ENCODE measurements around the gene ATE1.
"Not testable (repeated sequence)": the region's sequence is repeated elsewhere in the genome, so short reads cannot be mapped to it uniquely, and the experiment has no call there.

ATE1 gene

DNA sequence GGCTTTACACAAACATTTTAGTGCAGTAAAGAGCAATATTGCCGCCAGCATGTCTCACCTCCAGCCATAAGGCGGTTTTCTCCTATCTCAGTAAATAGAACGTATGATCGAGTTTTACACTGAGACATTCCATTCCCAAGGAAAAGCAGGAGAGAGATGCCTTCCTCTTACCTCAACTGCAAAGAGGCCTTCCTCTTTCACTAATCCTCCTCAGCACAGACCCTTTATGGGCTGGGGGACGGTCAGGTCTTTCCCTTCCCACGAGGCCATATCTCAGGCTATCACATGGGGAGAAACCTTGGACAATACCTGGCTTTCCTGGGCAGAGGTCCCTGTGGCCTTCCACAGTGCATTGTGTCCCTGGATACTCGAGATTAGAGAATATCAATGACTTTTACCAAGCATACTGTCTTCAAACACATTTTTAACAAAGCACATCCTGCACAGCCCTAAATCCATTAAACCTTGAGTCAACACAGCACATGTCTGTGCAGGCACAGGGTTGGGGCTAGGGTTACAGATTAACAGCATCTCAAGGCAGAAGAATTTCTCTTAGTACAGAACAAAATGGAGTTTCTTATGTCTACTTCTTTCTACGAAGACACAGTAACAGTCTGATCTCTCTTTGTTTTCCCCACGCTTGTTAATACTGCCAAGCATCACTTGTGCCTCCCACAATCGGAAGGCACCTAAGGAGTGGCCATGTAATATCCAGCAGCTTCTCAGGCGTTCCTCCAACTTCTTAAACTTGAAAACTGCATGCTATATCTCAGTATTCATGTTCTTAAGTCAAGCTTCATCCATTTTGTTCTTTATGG lies 2.6 kb upstream of the ATE1 start:
- not testable (repeated sequence) for DNase-seq (ENCODE audit: low read depth in 2 of 2)

DNA sequence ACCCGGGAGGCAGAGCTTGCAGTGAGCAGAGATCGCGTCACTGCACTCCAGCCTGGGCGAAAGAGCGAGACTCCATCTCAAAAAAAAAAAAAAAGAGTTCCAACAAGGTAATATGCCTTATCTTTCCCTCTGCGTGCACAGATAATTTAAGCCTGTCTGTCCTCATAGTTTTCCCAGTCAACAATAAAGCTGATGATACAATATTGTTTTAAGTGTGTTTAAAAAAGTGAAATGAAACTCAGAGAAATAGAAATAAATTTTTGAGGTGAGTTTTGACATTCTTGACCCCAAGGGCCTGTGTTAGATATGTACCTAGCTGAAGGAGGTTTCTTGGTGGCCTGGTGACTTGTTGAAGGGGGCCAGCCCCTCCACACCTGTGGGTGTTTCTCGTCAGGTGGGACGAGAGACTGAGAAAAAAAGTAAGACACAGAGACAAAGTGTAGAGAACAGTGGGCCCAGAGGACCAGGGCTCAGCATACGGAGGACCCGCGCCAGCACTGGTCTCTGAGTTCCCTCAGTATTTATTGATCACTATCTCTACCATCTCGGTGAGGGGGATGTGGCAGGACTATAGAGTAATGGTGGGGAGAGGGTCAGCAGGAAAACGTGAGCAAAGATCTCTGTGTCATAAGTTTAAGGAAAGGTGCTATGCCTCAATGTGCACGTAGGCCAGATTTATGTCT lies 1.9 kb upstream of the ATE1 start:
- DNase-seq (ENCODE audit: low read depth in 2 of 2), result not testable (repeated sequence)

DNA sequence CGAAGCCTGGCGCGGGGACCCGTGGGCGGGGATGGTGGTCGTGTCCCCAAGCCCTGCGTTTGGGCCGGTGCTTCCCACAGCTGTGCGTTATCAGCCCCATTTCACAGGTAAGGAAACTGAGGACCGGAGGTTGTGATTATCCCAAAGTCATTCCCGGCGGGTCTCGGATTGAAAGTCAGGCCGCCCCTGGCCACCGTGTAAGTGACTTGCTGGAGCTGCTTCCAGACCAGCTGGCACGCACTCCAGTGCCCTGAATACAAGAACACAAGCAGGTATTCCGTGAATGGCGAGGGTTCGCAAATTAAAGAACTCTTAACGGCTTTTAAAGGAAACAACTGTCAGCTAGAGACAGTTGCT lies 675 bp upstream of the ATE1 start:
- no peak for DNase-seq (ENCODE audit: low read depth in 2 of 2)

DNA sequence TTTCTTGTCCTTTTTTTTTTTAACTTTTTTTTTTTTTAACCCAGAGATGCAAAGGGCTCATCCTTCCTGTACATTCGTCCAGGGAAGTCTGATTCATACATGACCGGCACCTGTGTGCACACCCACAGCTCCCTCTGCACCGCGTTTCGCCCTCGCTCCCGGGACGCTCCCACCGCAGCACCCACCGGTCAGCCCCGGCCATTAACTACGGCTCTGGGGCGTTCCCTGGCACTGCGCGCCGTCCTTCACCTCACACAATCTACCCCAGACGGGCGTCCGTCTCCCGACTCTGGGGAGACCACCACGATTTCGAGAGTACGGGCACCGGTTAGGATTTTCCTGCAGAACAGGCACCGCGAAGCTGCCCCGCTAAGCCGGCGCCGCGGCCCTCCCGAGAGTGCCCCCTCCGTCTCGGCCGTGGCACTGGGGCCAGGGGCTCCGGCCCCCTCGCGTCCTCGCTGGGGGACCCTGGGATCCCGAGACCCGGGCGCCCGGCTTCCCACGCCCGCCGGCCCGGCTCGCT lies 452 bp downstream of the ATE1 start:
- peak; percentile 24 to 25 for DNase-seq (ENCODE audit: low read depth in 2 of 2)

DNA sequence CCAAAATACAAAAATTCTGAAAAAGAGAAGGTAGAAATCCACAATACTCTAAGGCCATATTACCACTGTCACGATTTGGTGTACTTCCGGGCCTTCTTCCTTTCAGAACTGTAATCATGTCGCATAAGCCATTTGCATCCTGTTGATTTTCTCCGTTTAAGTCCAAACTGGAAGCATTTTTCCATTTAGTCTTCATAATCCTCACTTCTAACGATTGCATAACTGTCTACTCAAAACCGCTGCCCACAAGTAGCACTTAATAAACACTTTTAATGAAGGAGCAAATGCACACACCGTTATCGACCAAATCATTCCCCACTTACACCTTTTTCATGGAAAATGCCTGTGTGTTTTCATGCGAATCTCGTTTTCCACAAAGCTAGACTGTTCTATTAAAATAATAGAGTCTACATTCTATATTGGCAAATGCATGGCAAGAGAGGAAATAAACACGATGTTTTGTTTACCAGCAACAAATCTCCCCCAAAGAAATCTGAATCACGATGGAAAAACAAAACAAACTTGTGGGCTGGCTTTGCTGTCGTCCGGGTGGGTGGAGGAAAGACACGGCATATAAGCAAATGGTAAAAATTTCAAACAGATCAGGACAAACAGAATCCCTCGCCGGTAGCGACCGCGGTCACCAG lies 1.0 kb downstream of the ATE1 start:
- no peak for DNase-seq (ENCODE audit: low read depth in 2 of 2)

DNA sequence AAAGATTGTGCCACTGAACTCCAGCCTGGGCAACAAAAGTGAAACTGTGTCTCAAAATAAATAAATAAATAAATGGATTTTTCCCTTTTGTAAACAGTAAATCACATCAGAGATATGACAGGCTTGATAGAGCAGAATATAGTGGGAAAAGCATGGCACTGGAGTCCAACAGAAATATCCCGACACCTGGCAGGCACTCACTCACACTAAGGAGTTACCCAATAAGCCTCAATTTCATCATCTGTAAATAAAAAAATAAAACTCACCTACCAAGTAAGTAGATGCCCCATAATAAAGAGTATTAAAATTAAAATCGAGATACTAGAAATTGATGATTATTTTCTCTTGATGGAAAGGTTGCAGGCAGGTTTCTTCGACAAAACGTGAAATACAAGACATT lies 1.7 kb downstream of the ATE1 start:
- DNase-seq (ENCODE audit: low read depth in 2 of 2), result no peak

DNA sequence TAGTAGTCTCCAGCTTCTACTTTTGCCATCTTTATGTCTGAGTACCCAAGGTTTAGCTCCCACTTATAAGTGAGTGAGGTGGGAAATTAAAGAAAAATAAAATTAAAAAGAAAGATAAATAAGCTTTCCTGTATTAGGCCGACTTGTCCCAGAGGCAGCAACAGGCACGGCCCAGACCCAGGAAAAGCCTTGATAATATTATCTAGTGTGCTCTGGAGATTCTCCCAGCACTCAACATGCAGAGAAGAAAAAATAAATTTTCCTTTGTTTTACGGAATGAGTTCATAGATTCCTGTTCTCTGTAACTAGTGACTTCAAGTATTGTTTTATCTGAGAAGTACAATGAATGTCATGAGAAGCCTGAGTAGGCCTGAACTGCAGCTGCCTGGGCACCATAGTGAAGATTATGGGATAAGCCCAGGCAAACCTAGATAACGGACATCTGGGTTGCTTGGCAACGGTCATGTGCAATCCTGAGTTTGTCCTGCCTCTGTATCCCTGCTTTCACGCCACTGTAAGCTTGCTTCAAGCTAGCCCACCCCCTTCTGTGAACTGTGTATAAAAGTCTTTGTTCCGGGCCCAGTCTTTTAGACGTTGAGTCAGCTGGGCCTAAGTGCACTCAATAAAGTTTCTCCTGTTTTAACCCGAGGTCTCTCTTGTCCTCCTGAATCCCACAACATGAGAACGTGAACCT lies 6.4 kb downstream of the ATE1 start:
- DNase-seq (ENCODE audit: low read depth in 2 of 2), result no peak

DNA sequence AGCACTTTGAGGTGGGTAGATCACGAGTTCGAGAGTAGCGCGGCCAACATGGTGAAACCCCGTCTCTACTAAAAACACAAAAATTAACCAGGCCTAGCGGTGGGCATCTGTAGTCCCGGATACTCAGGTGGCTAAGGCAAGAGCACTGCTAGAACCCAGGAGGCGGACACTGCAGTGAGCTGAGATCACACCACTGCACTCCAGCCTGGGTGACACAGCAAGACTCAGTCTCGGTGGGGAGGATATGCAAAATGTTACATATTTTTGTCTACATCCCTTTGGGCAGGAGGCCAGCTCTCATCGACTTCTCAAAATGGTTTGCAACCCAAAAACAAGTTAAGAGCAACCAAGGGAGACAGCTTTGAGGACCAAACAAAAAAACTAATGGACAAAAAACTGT lies 8.2 kb downstream of the ATE1 start:
- DNase-seq (ENCODE audit: low read depth in 2 of 2), result no peak

DNA sequence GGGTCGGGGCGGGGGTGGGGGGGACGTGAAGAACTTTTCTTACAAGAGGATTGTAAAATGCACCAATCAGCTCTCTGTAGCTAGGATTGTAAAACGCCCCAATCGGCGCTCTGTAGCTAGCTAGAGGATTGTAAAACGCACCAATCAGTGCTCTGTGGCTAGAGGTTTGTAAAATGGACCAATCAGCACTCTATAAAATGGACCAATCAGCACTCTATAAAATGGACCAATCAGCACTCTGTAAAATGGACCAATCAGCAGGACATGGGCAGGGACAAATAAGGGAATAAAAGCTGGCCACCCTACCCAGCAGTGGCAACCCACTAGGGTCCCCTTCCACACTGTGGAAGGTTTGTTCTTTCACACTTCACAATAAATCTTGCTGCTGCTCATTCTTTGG lies 9.0 kb downstream of the ATE1 start:
- DNase-seq (ENCODE audit: low read depth in 2 of 2), result not testable (repeated sequence)

DNA sequence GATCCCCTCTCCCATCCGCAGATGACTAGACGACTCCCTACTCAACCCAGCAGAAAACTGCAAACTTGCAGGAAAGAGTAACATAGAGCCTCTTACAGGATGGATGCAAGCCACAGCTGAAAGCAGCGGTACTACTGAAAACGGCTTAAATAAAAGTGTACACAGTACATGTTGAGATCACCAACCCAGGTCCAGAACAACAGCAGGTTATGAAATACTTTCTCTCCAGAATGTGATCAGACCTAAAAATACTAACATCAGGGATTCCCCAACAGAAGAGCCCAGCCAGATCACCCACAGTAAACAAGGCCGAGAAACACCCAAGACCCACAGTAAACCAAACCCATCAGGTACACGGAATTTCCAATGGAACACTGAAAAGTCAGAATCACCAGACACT lies 13.2 kb downstream of the ATE1 start:
- DNase-seq (ENCODE audit: low read depth in 2 of 2), result no peak

DNA sequence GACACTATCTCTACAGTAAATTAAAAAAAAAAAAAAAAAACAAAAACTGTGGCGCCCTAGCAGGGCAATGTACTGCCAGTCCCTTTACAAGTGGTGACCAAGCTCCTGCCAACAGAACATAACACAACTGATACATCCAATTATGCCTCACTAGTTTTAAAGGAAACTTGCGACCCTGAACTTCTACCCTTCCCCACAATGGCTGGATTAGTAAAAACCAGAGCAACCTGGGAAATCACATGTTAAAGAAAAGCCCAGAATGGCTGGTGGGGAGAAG lies 16.5 kb downstream of the ATE1 start:
- no peak for DNase-seq (ENCODE audit: low read depth in 2 of 2)

DNA sequence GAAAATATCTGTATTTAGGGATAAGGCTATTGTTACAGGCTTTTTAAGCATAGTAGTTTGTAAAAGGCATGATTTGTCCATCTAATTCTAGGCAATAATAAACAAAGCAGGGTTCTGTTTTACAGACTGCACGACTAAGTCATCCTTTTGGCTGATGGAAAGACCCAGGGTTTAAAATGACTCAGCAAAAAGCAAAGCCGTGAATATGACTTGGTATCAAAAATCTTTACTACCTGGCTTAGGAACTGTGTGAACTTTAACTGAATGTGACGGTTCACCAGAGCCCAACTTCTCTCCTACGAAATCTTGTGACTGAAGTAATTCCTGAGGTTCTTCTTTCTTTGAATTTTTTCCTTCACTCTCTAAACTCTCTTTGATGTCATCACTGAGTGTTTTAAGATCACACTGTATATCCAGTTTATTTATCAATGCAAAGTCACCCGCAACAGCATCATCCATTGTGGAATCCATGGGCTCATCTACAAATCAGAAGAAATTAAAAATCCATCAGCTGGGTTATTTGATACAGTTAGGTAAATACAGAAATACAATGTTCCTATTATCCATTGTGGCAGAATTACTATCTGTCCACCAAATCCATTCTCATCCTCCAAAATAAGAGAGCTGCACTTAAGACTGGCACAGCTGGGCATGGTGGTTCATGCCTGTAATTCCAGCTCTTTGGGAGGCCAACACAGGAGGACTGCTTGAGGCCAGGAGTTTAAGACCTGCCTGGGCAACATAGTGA lies 17.0 kb downstream of the ATE1 start:
- no peak for DNase-seq (ENCODE audit: low read depth in 2 of 2)

DNA sequence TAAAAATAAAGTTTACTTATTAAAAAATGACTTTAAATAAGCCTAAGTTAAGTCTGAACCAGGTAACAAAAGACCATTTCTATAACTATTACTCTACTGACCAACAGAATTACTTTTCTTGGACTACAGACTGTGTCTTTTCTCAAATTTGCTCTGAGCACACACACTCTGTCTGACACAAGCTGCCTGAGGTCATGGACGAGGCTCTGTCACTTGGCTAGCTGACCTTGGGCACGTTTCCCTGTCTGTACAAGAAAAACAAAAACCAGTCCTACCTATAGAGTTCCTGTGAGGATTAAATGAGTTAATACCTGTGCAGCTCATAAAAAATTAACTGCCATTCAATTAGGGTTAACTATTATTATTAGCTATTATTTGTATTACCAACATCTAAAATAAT lies 22.9 kb downstream of the ATE1 start:
- DNase-seq (ENCODE audit: low read depth in 2 of 2), result no peak

DNA sequence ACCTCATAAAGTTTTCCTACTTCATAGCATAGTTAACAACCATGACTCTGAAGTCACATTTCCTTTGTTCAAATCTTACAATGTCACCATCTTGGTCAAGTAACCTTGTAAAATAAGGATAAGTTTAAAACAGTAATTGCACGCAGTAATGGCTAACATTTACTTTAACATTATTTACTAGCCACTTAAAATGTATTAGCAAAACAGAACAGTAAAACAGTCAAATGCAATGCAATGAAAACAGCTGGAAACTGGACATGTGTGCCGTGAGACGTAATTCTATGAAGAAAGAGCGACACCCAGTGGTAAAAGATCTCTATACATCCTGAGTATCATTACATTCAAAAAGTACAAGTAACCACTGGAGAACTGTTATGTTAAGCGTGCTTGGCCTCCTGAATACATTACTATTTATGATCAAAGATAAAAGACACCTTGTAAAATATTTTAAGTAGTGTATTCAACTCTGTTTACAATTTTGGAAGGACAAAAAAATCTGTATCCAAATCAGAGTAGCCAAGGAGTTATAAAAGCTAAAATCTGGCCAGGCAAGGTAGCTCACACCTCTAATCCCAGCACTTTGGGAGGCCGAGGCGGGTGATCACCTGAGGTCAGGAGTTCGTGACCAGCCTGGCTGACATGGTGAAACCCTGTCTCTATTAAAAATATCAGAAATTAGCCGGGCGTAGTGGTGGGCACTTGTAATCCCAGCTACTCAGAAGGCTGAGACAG lies 27.2 kb downstream of the ATE1 start:
- no peak for DNase-seq (ENCODE audit: low read depth in 2 of 2)

DNA sequence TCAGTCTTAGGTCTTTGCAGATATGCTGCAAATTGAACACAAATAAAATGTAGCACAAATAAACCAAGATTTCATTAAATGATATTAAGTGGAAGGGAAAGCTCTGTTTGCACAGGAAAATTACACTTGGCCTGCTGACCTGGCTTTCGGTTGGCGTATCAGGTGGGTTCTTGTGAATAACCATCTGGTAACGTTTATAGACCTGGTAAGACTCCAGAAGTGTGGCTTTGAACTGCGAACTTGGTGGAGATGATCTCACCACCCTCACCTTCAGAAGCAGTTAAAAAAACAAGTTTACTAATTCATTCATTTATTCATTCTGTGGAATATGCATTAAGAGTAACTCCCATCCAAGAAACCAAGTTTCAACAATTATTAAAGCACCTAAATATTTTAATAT lies 28.1 kb downstream of the ATE1 start:
- DNase-seq (ENCODE audit: low read depth in 2 of 2), result no peak

DNA sequence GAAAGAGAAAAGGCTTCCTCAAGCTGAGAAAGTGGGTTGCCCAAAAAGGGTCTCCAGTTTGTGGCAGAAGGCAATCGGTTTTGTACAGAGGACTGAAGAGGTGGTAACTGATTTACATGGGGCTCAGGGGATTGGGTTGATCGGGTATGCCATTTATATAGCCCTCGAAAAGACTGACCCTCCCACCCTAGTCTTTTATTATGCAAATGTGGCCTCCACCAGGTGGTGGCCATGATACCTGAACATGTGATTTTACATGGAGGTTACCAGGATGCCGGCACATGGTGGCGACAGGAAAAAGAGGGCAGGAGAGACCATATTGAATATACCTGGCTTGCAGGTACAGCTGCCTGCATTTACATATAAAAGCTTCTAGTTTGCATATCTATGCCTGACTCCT lies 36.7 kb downstream of the ATE1 start:
- DNase-seq (ENCODE audit: low read depth in 2 of 2), result no peak

DNA sequence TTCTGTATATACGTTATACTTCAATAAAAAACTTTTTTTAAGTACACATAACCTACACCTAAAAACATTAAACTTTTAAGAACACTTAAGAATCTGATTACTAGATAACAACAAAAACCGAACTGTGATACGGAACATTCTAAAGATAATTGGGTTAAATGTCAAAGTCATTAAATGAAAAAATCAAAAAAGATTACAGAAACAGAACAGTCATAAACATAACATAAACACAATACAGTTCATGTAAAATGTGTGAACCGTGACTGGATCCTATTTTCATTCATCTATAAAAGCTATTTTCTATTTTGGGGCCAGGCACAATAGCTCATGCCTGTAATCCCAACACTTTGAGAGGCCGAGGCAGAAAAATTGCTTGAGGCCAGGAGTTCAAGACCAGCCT lies 38.6 kb downstream of the ATE1 start:
- no peak for DNase-seq (ENCODE audit: low read depth in 2 of 2)

DNA sequence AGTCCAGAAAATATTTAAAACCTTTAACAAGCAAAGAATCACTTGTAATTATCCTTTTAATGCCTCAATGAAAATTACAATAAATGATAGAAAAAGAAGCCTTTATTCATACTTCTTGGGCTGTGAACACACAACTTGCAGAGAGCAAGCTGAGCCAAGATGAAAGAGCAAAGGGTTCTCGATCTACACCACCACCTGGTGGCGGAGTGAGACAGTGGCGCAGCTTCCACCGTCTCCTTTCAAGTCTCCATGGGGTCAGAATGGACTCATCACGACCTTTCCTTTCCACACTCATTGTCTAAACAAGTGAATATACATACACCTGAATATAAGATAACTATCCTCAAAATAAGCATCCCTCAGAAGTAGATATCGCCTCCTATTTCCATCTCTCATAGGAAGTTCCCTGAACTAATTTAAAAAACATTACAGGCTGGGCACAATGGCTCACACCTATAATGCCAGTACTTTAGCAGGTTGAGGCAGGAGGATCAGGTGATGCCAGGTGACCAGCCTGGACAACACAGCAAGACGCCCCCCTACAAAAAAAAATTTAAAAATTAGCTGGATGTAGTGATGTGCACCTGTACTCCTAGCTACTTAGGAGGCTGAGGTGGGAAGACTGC lies 40.7 kb downstream of the ATE1 start:
- peak; percentile 23 to 27 for DNase-seq (ENCODE audit: low read depth in 2 of 2)

DNA sequence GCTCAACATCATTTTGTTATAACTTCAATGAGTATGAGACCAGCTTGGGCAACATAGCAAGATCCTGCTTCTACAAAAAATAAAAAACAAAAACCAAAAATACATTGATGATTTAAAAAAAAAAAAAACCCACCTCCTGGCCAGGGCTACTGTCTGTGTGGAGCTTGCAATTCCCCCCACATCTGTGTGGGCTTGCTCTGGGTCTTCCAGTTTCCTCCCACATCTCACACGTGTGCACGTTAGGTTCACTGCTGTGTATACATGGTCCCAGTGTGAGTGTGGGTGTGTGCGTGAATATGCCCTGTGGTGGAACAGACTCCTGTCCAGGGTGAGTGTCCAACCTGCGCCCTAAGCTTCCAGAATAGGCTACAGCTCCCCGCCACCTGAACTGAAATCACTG lies 41.6 kb downstream of the ATE1 start:
- DNase-seq (ENCODE audit: low read depth in 2 of 2), result no peak

DNA sequence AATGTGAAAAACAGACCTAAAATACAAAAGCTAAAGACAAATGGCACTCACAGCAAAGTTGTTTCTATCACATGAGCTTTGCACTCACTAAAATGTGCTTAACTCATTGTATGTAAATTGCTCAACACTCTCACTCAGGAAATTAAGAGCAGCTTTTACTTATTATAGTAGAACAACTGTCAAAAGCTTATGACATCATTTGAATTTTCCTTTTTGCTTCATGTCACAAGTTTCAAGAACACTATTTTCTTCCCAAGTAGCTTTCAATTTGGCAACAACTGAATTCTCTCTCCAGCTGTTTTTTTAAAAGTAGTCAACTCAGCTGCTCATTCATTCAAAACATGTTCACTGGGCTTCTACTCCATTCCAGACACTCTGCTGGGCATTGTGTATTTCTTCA lies 46.9 kb downstream of the ATE1 start:
- DNase-seq (ENCODE audit: low read depth in 2 of 2), result no peak

DNA sequence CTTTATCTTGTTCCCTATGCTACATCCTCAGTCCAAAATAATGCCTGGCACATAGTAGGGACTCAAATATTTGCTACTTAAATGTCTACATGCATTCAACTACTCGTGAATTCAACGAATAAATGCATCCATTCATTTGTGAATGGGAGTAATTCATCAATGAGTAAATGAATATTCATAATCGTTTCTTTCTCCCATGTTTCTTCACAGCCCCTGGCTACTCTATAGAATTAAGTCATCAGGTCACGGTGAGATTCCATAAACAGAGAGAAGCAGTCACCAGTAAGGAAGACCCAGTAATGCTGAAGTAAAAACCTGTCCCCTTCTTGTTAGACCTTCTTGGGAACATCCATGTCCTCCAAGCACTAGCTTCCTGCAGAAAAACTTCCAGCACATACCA lies 48.4 kb downstream of the ATE1 start:
- no peak for DNase-seq (ENCODE audit: low read depth in 2 of 2)
